H1 (cell line): ENCODE results near the gene F3. TPM values are rescaled to one million over a fixed set of nuclear protein-coding genes. Genes with fewer than 3 reads are reported as not detected.

Experiments
- CTCF ChIA-PET: fragments of 300-600 bp; sonication (Branson Sonifier 250); formaldehyde crosslinking; loops from one replicate; lab custom pipeline; 2021; ENCODE audit not compliant: partially characterized antibody; lab: Charles Lee
- POLR2A ChIA-PET: fragments of 300-600 bp; sonication (Branson Sonifier 250); formaldehyde crosslinking; loops from one replicate; lab custom pipeline; 2021; ENCODE audit warnings: inconsistent platforms; ENCODE audit not compliant: partially characterized antibody; lab: Charles Lee
- DNase-seq, 2 experiments: peaks; one replicate each; pipeline versions ENCODE4 v3.0.0 to v3.0.0-alpha.2; 2010 to 2022; ENCODE audit warnings: low spot score in 2 of 2, low read depth in 1 of 2, mixed read lengths in 1 of 2
- FAIRE-seq: peaks from 2 replicates; lab custom pipeline; 2011; peaks lifted over from hg19 to GRCh38; lab: Jason Lieb, UNC
- H2AFZ ChIP-seq: 2 replicates; pipeline ENCODE4 v1.8.1; 2012; ENCODE audit warnings: low read length, inconsistent platforms
- H2AK5ac ChIP-seq: 2 replicates; pipeline ENCODE4 v1.6.1; 2013; ENCODE audit warnings: low read depth, low read length
- H2BK120ac ChIP-seq: replicated peaks from 2 replicates; pipeline ENCODE3; 2013; ENCODE audit warnings: low read depth, low read length, inconsistent platforms
- H2BK12ac ChIP-seq: 2 replicates; pipeline ENCODE4 v1.6.1; 2013; ENCODE audit warnings: low read depth, low read length
- H2BK15ac ChIP-seq: 2 replicates; pipeline ENCODE4 v1.6.1; 2013; ENCODE audit warnings: low read length
- H2BK20ac ChIP-seq: 2 replicates; pipeline ENCODE4 v1.6.1; 2013; ENCODE audit warnings: low read length
- H2BK5ac ChIP-seq: 2 replicates; pipeline ENCODE4 v1.6.1; 2013; ENCODE audit warnings: low read depth, low read length
- H3K14ac ChIP-seq: 2 replicates; pipeline ENCODE4 v1.6.1; 2013; ENCODE audit warnings: inconsistent platforms; ENCODE audit not compliant: insufficient read length
- H3K18ac ChIP-seq: 2 replicates; pipeline ENCODE4 v1.6.1; 2013; ENCODE audit warnings: low read length; ENCODE audit errors: extremely low read depth
- H3K23ac ChIP-seq: 2 replicates; pipeline ENCODE4 v1.6.1; 2013; ENCODE audit warnings: inconsistent platforms; ENCODE audit not compliant: insufficient read length
- H3K23me2 ChIP-seq: 2 replicates; pipeline ENCODE4 v1.6.1; 2013; ENCODE audit warnings: low read depth, low read length
- H3K27ac ChIP-seq: 2 replicates; pipeline ENCODE4 v1.6.1; 2011; ENCODE audit warnings: low read depth, low read length, inconsistent platforms
- H3K27me3 ChIP-seq, 4 experiments: replicated peaks in 1 of 4; 1 replicate in 1 of 4; 2 replicates in 3 of 4; pipeline versions ENCODE4 v1.6.1 to v1.8.1; 2011 to 2013; ENCODE audit warnings: low read length in 3 of 4, mild to moderate bottlenecking in 3 of 4, inconsistent platforms in 2 of 4, mixed read lengths in 2 of 4, moderate library complexity in 1 of 4; ENCODE audit not compliant: control insufficient read depth in 3 of 4, insufficient read depth in 3 of 4; ENCODE audit errors: extremely low read depth in 1 of 4
- H3K36me3 ChIP-seq, 4 experiments: 2 replicates each; pipeline versions ENCODE4 v1.6.1 to v1.8.1; 2011 to 2013; ENCODE audit warnings: mild to moderate bottlenecking in 4 of 4, low read length in 3 of 4, moderate library complexity in 2 of 4, control low read depth in 1 of 4, inconsistent platforms in 1 of 4; ENCODE audit not compliant: insufficient read depth in 4 of 4, control insufficient read depth in 2 of 4
- H3K4ac ChIP-seq: replicated peaks from 2 replicates; pipeline ENCODE3; 2013; ENCODE audit warnings: low read length, low read depth, mixed read lengths, inconsistent platforms; ENCODE audit not compliant: insufficient read length
- H3K4me1 ChIP-seq, 4 experiments: replicated peaks in 1 of 4; 1 replicate in 1 of 4; 2 replicates in 3 of 4; pipeline versions ENCODE4 v1.6.1 to v1.8.1; 2011 to 2013; ENCODE audit warnings: low read length in 3 of 4, inconsistent platforms in 2 of 4, mixed read lengths in 1 of 4; ENCODE audit not compliant: insufficient read depth in 4 of 4, control insufficient read depth in 3 of 4
- H3K4me2 ChIP-seq, 2 experiments: 2 replicates each; pipeline versions ENCODE4 v1.6.1 to v1.8.1; 2011 to 2013; ENCODE audit warnings: low read depth in 2 of 2, low read length in 2 of 2, control low read depth in 1 of 2, inconsistent platforms in 1 of 2, mild to moderate bottlenecking in 1 of 2; ENCODE audit not compliant: insufficient read depth in 1 of 2
- H3K4me3 ChIP-seq, 4 experiments: fragments of 200-600, 300-600 bp in 1 of 4; sonication (generic), shearing (Covaris generic), sonication (Bioruptor Twin) in 1 of 4; 2 replicates each; pipeline versions ENCODE4 v1.5.1 to v1.8.1; 2011 to 2016; ENCODE audit warnings: low read length in 4 of 4, low read depth in 3 of 4, control low read depth in 2 of 4, inconsistent platforms in 2 of 4, mild to moderate bottlenecking in 2 of 4, mixed read lengths in 1 of 4, moderate library complexity in 1 of 4; ENCODE audit not compliant: insufficient read depth in 2 of 4; ENCODE audit errors: extremely low read depth in 1 of 4
- H3K56ac ChIP-seq: replicated peaks from 2 replicates; pipeline ENCODE3; 2013; ENCODE audit warnings: low read depth, mild to moderate bottlenecking, mixed read lengths, low read length, inconsistent platforms; ENCODE audit not compliant: insufficient read length
- H3K79me1 ChIP-seq: 2 replicates; pipeline ENCODE4 v1.6.1; 2013; ENCODE audit warnings: low read depth, low read length, control low read depth
- H3K79me2 ChIP-seq, 2 experiments: 2 replicates each; pipeline versions ENCODE4 v1.6.1 to v1.8.1; 2012 to 2013; ENCODE audit warnings: low read length in 2 of 2, mild to moderate bottlenecking in 2 of 2, inconsistent platforms in 1 of 2; ENCODE audit not compliant: insufficient read depth in 2 of 2, control insufficient read depth in 1 of 2
- H3K9ac ChIP-seq, 4 experiments: replicated peaks in 1 of 4; 1 replicate in 1 of 4; 2 replicates in 3 of 4; pipeline versions ENCODE4 v1.6.1 to v1.8.1; 2011 to 2013; ENCODE audit warnings: low read depth in 3 of 4, low read length in 3 of 4, control low read depth in 2 of 4, mild to moderate bottlenecking in 2 of 4, moderate library complexity in 2 of 4, inconsistent platforms in 1 of 4; ENCODE audit errors: extremely low read depth in 1 of 4
- H3K9me3 ChIP-seq, 2 experiments: 2 replicates each; pipeline versions ENCODE4 v1.6.1 to v1.8.1; 2012 to 2013; ENCODE audit warnings: mild to moderate bottlenecking in 2 of 2, moderate library complexity in 2 of 2, control low read depth in 1 of 2, inconsistent platforms in 1 of 2, low read depth in 1 of 2, low read length in 1 of 2, mixed read lengths in 1 of 2; ENCODE audit not compliant: insufficient read depth in 2 of 2
- H4K20me1 ChIP-seq, 2 experiments: replicated peaks in 1 of 2; 2 replicates each; pipeline versions ENCODE3 to v1.8.1; 2011 to 2013; ENCODE audit warnings: inconsistent platforms in 2 of 2, low read length in 2 of 2, mild to moderate bottlenecking in 1 of 2; ENCODE audit not compliant: insufficient read depth in 2 of 2, control insufficient read depth in 1 of 2
- H4K5ac ChIP-seq: 2 replicates; pipeline ENCODE4 v1.6.1; 2013; ENCODE audit warnings: low read length, low read depth, mixed read lengths, inconsistent platforms; ENCODE audit not compliant: insufficient read length
- H4K8ac ChIP-seq: 2 replicates; pipeline ENCODE4 v1.8.0; 2013; ENCODE audit warnings: mild to moderate bottlenecking, moderate library complexity, low read length, inconsistent platforms; ENCODE audit not compliant: insufficient read depth; ENCODE audit errors: extremely low read depth
- H4K91ac ChIP-seq: replicated peaks from 2 replicates; pipeline ENCODE3; 2013; ENCODE audit warnings: low read length, mixed read lengths, inconsistent platforms; ENCODE audit not compliant: insufficient read length
- CTBP2 ChIP-seq: IDR thresholded peaks from 2 replicates; pipeline ENCODE4 v1.7.0; 2011; ENCODE audit warnings: borderline replicate concordance, mild to moderate bottlenecking, moderate library complexity, mixed read lengths, low read length; ENCODE audit not compliant: insufficient read depth, insufficient read length
- RAD21 ChIP-seq, 2 experiments: IDR thresholded peaks in 1 of 2; conservative IDR thresholded peaks in 1 of 2; 2 replicates each; pipeline ENCODE4 v1.6.1; 2011; ENCODE audit warnings: low read depth in 2 of 2, low read length in 2 of 2, improper control_type of control experiment in 1 of 2, inconsistent platforms in 1 of 2, mild to moderate bottlenecking in 1 of 2, moderate library complexity in 1 of 2
- SP2 ChIP-seq: IDR thresholded peaks from 2 replicates; pipeline ENCODE4 v1.6.1; 2012; ENCODE audit warnings: mild to moderate bottlenecking, low read length, inconsistent platforms
- TCF12 ChIP-seq: IDR thresholded peaks from 2 replicates; pipeline ENCODE4 v1.6.1; 2011; ENCODE audit warnings: low read depth, mild to moderate bottlenecking, low read length
- WGBS, 2 experiments: shearing (Covaris generic) in 1 of 2; methylation state at CpG; one replicate each; pipeline versions ENCODE4 v1.1.6 to v1.1.7; 2013 to 2015; ENCODE audit warnings: low lambda C conversion rate in 2 of 2, mixed read lengths in 2 of 2, inconsistent platforms in 1 of 2, low coverage in 1 of 2, missing lambda C conversion rate in 1 of 2; ENCODE audit not compliant: insufficient replicate concordance in 2 of 2, insufficient coverage in 1 of 2, insufficient read length in 1 of 2; ENCODE audit errors: extremely low coverage in 1 of 2, missing lambda C conversion rate in 1 of 2; 5-methylcytosine and 5-hydroxymethylcytosine counted together
- polyA plus RNA-seq, 7 experiments: library from polyadenylated mRNA; depleted of rRNA in 3 of 7; stranded (reverse) in 5 of 7; unstranded in 2 of 7; fragments of >200 nt in 5 of 7; fragments of 200-250 nt in 2 of 7; gene quantifications; 1 replicate in 5 of 7; 2 replicates in 1 of 7; 4 replicates in 1 of 7; pipeline versions ENCODE4 v1.2.1 to v1.2.3, GENCODE V29; 2011 to 2013; ENCODE audit warnings: missing spikeins in 2 of 7, mixed read lengths in 2 of 7
- total RNA-seq: library from RNA; stranded (reverse); fragmentation: NEBNext Ultra II Directional; extraction: Animal tissue kit (Norgen Biotek cat#: 25700); gene quantifications from 2 replicates; pipeline ENCODE4 v1.2.1, GENCODE V29; 2021
- TF ChIP-seq, protein P1 (sequence below), 3 experiments: IDR thresholded peaks; 1 replicate in 2 of 3; 2 replicates in 1 of 3; pipeline versions ENCODE4 v1.5.1 to v1.6.1; 2011; ENCODE audit warnings: low read length in 3 of 3, mild to moderate bottlenecking in 3 of 3, inconsistent platforms in 2 of 3, low read depth in 1 of 3, moderate library complexity in 1 of 3; ENCODE audit not compliant: insufficient read depth in 1 of 3; ENCODE audit errors: control extremely low read depth in 1 of 3

F3 gene
- total and polyA plus RNA-seq, 2 of the 8 experiments (the other 6 are each of a cell fraction or from before 2014, with no cell fraction given): 2.6 to 8.6 TPM

DNA sequence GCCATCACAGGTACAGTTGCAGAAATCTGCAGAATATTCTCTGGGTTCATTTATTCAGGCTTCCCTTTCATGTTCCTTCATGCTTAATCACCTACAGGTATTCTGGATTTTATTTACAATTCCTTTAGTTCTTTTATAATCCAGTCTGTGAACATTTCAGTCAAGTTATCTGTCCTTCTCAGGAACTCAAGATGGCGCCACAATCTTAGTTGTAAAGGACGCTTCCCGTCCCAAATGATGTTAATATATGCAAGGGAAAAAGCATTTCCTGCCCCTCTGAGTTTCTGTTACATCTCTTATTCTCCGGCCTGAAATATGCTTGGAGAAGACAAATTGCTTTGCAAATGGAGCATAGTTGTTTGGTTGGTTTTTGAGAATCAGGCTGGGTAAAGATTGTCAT, 19.3 kb downstream of the F3 start:
- no peak overlapping the region for H2BK12ac ChIP-seq
- no peak overlapping the region for H3K14ac ChIP-seq
- FAIRE-seq: peak; percentile 88
- no peaks in the 10 kb centered on the region for H3K23me2 ChIP-seq
- WGBS, 2 experiments: 50% methylated on average over 4 of the region's 4 CpGs; no CpG with 5 or more reads in 1 of the 2 experiments
- TF ChIP-seq RAD21 (IDR thresholded peaks at IDR 0.05 in 1 of 2, conservative IDR thresholded peaks at IDR 0.05 in 1 of 2; ENCODE audit: low read depth in 2 of 2, low read length in 2 of 2) (peak; percentile 84 to 85), TCF12 (no peak), CTBP2 (no peak), SP2 (no peak)
- TF ChIP-seq, protein P1, sequence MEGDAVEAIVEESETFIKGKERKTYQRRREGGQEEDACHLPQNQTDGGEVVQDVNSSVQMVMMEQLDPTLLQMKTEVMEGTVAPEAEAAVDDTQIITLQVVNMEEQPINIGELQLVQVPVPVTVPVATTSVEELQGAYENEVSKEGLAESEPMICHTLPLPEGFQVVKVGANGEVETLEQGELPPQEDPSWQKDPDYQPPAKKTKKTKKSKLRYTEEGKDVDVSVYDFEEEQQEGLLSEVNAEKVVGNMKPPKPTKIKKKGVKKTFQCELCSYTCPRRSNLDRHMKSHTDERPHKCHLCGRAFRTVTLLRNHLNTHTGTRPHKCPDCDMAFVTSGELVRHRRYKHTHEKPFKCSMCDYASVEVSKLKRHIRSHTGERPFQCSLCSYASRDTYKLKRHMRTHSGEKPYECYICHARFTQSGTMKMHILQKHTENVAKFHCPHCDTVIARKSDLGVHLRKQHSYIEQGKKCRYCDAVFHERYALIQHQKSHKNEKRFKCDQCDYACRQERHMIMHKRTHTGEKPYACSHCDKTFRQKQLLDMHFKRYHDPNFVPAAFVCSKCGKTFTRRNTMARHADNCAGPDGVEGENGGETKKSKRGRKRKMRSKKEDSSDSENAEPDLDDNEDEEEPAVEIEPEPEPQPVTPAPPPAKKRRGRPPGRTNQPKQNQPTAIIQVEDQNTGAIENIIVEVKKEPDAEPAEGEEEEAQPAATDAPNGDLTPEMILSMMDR (IDR thresholded peaks at IDR 0.05; ENCODE audit: control extremely low read depth in 1 of 3, insufficient read depth in 1 of 3, low read depth in 1 of 3, low read length in 3 of 3): peak in 2 of 3 experiments; percentile 45 to 50; a peak in 2 of 4 replicates
- CTCF ChIA-PET: interaction anchor here (0.9 to 15.1 kb wide), 18 partner anchors 9 to 283 kb away, joined by 3 to 212 read pairs (median 4); partner anchors contain the start of gene F3
- H2BK20ac ChIP-seq: no peak overlapping the region
- H4K91ac ChIP-seq: no peak overlapping the region
- H2BK120ac ChIP-seq: no peak overlapping the region
- no peak overlapping the region for H3K23ac ChIP-seq
- H3K79me2 ChIP-seq: no peaks in the 10 kb centered on the region
- H2AFZ ChIP-seq: no peak overlapping the region
- H3K4me2 ChIP-seq: no peak overlapping the region
- no peak overlapping the region for H2BK15ac ChIP-seq
- no peak overlapping the region for H2BK5ac ChIP-seq
- no peaks in the 10 kb centered on the region for H3K27me3 ChIP-seq
- no peak overlapping the region for H3K27ac ChIP-seq
- H4K5ac ChIP-seq: no peak overlapping the region
- H4K8ac ChIP-seq: no peak overlapping the region
- H3K36me3 ChIP-seq: no peaks in the 10 kb centered on the region
- no peak for DNase-seq
- no peak overlapping the region for H3K56ac ChIP-seq
- H3K79me1 ChIP-seq: no peaks in the 10 kb centered on the region
- H3K4ac ChIP-seq: no peak overlapping the region
- H3K9ac ChIP-seq: no peak overlapping the region
- H3K4me3 ChIP-seq: no peak overlapping the region
- POLR2A ChIA-PET: interaction anchor here (1.0 to 1.3 kb wide), 2 partner anchors 190 to 294 kb away, joined by 3 to 4 read pairs; no protein-coding TSS in a partner anchor
- H3K9me3 ChIP-seq: no peaks in the 10 kb centered on the region
- no peak overlapping the region for H3K18ac ChIP-seq
- H3K4me1 ChIP-seq: peaks cover 0 to 2% (median 0%) of the 10 kb centered on the region in 4 experiments; a peak in 1 of 7 replicates
- H2AK5ac ChIP-seq: no peak overlapping the region
- no peaks in the 10 kb centered on the region for H4K20me1 ChIP-seq
